GM23338 (cell line): Measurements from ENCODE around the gene PPP4R1.

Experiments
- CREB1 ChIP-seq: fragments of 250-450 bp; sonication (Bioruptor Pico); IDR thresholded peaks from 2 replicates; pipeline ENCODE4 v1.5.0; 2020; ENCODE audit warnings: low read depth, mild to moderate bottlenecking, moderate library complexity
- EZH2 ChIP-seq: fragments of 200-600 bp; sonication (generic); IDR thresholded peaks from one replicate; pipeline ENCODE4 v1.8.0; 2017; ENCODE audit warnings: antibody characterized with exemption, mild to moderate bottlenecking, low read depth; ENCODE audit not compliant: unreplicated experiment
- EZH2phosphoT487 ChIP-seq: fragments of 200-600 bp; sonication (generic); IDR thresholded peaks from one replicate; pipeline ENCODE4 v1.8.1; 2018; ENCODE audit warnings: antibody characterized with exemption; ENCODE audit not compliant: unreplicated experiment
- JUNB ChIP-seq: IDR thresholded peaks from one replicate; pipeline ENCODE4 v1.6.1; 2016; ENCODE audit warnings: antibody characterized with exemption; ENCODE audit not compliant: unreplicated experiment
- NANOG ChIP-seq: IDR thresholded peaks from 2 replicates; pipeline ENCODE4 v1.6.1; 2016; ENCODE audit warnings: antibody characterized with exemption, borderline replicate concordance
- POLR2AphosphoS5 ChIP-seq: IDR thresholded peaks from 2 replicates; pipeline ENCODE4 v1.6.1; 2016; ENCODE audit warnings: antibody characterized with exemption, low read depth
- STAT1 ChIP-seq: IDR thresholded peaks from one replicate; pipeline ENCODE4 v1.6.1; 2016; ENCODE audit warnings: antibody characterized with exemption; ENCODE audit not compliant: unreplicated experiment
- ZNF114 ChIP-seq: fragments of 250-450 bp; sonication (Bioruptor Pico); IDR thresholded peaks from 2 replicates; pipeline ENCODE4 v1.5.0; 2020; ENCODE audit warnings: mild to moderate bottlenecking, moderate library complexity
- ZNF331 ChIP-seq: fragments of 250-450 bp; sonication (Bioruptor Pico); IDR thresholded peaks from 2 replicates; pipeline ENCODE4 v1.5.0; 2020; ENCODE audit warnings: low read depth, mild to moderate bottlenecking, moderate library complexity
- TF ChIP-seq, protein P1 (sequence below), 2 experiments: fragments of 200-600 bp in 1 of 2; sonication (generic) in 1 of 2; conservative IDR thresholded peaks; 2 replicates each; pipeline versions ENCODE4 v1.5.1 to v1.6.1; 2016 to 2017; ENCODE audit warnings: antibody characterized with exemption in 2 of 2, low read depth in 2 of 2, mild to moderate bottlenecking in 2 of 2, moderate library complexity in 1 of 2
- TF ChIP-seq, protein P2 (sequence below): IDR thresholded peaks from one replicate; pipeline ENCODE4 v1.6.1; 2018; ENCODE audit warnings: antibody characterized with exemption; ENCODE audit not compliant: unreplicated experiment
- TF ChIP-seq, protein P3 (sequence below): IDR thresholded peaks from 2 replicates; pipeline ENCODE4 v1.6.1; 2016; ENCODE audit warnings: antibody characterized with exemption
- TF ChIP-seq, protein P4 (sequence below): fragments of 250-450 bp; sonication (Bioruptor Pico); IDR thresholded peaks from 2 replicates; pipeline ENCODE4 v1.5.0; 2020; ENCODE audit warnings: mild to moderate bottlenecking, moderate library complexity

DNA sequence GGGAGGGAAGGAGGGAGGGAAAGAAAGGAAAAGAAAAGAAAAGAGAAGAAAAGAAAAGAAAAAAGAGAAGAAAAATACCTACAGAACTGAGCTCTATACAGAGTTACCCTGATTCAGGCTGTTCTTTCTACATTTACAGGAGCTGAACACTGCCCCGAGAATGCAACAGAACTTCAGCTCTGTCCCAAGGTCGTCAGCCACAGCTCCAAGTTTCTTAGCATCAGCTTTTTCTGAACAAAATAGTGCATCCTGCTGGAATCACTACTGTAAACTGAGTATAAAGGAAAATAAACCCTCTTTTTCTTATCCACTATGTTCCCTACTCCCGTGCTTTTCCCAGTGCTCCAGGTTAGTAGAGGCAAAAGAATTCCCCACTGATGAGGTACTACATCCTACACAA is 4.7 kb upstream of the PPP4R1 start:
- TF ChIP-seq, protein P1, sequence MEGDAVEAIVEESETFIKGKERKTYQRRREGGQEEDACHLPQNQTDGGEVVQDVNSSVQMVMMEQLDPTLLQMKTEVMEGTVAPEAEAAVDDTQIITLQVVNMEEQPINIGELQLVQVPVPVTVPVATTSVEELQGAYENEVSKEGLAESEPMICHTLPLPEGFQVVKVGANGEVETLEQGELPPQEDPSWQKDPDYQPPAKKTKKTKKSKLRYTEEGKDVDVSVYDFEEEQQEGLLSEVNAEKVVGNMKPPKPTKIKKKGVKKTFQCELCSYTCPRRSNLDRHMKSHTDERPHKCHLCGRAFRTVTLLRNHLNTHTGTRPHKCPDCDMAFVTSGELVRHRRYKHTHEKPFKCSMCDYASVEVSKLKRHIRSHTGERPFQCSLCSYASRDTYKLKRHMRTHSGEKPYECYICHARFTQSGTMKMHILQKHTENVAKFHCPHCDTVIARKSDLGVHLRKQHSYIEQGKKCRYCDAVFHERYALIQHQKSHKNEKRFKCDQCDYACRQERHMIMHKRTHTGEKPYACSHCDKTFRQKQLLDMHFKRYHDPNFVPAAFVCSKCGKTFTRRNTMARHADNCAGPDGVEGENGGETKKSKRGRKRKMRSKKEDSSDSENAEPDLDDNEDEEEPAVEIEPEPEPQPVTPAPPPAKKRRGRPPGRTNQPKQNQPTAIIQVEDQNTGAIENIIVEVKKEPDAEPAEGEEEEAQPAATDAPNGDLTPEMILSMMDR (conservative IDR thresholded peaks at IDR 0.05; ENCODE audit: low read depth in 2 of 2) = no peak
- TF ChIP-seq, protein P2, sequence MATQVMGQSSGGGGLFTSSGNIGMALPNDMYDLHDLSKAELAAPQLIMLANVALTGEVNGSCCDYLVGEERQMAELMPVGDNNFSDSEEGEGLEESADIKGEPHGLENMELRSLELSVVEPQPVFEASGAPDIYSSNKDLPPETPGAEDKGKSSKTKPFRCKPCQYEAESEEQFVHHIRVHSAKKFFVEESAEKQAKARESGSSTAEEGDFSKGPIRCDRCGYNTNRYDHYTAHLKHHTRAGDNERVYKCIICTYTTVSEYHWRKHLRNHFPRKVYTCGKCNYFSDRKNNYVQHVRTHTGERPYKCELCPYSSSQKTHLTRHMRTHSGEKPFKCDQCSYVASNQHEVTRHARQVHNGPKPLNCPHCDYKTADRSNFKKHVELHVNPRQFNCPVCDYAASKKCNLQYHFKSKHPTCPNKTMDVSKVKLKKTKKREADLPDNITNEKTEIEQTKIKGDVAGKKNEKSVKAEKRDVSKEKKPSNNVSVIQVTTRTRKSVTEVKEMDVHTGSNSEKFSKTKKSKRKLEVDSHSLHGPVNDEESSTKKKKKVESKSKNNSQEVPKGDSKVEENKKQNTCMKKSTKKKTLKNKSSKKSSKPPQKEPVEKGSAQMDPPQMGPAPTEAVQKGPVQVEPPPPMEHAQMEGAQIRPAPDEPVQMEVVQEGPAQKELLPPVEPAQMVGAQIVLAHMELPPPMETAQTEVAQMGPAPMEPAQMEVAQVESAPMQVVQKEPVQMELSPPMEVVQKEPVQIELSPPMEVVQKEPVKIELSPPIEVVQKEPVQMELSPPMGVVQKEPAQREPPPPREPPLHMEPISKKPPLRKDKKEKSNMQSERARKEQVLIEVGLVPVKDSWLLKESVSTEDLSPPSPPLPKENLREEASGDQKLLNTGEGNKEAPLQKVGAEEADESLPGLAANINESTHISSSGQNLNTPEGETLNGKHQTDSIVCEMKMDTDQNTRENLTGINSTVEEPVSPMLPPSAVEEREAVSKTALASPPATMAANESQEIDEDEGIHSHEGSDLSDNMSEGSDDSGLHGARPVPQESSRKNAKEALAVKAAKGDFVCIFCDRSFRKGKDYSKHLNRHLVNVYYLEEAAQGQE = no peak
- TF ChIP-seq EZH2 (no peak), POLR2AphosphoS5 (no peak), STAT1 (no peak), EZH2phosphoT487 (no peak), JUNB (no peak), ZNF331 (no peak), CREB1 (CRISPR knock-in tag) (no peak), NANOG (no peak), ZNF114 (CRISPR knock-in tag) (no peak)
- TF ChIP-seq, protein P3, sequence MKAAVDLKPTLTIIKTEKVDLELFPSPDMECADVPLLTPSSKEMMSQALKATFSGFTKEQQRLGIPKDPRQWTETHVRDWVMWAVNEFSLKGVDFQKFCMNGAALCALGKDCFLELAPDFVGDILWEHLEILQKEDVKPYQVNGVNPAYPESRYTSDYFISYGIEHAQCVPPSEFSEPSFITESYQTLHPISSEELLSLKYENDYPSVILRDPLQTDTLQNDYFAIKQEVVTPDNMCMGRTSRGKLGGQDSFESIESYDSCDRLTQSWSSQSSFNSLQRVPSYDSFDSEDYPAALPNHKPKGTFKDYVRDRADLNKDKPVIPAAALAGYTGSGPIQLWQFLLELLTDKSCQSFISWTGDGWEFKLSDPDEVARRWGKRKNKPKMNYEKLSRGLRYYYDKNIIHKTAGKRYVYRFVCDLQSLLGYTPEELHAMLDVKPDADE = no peak
- TF ChIP-seq, protein P4, sequence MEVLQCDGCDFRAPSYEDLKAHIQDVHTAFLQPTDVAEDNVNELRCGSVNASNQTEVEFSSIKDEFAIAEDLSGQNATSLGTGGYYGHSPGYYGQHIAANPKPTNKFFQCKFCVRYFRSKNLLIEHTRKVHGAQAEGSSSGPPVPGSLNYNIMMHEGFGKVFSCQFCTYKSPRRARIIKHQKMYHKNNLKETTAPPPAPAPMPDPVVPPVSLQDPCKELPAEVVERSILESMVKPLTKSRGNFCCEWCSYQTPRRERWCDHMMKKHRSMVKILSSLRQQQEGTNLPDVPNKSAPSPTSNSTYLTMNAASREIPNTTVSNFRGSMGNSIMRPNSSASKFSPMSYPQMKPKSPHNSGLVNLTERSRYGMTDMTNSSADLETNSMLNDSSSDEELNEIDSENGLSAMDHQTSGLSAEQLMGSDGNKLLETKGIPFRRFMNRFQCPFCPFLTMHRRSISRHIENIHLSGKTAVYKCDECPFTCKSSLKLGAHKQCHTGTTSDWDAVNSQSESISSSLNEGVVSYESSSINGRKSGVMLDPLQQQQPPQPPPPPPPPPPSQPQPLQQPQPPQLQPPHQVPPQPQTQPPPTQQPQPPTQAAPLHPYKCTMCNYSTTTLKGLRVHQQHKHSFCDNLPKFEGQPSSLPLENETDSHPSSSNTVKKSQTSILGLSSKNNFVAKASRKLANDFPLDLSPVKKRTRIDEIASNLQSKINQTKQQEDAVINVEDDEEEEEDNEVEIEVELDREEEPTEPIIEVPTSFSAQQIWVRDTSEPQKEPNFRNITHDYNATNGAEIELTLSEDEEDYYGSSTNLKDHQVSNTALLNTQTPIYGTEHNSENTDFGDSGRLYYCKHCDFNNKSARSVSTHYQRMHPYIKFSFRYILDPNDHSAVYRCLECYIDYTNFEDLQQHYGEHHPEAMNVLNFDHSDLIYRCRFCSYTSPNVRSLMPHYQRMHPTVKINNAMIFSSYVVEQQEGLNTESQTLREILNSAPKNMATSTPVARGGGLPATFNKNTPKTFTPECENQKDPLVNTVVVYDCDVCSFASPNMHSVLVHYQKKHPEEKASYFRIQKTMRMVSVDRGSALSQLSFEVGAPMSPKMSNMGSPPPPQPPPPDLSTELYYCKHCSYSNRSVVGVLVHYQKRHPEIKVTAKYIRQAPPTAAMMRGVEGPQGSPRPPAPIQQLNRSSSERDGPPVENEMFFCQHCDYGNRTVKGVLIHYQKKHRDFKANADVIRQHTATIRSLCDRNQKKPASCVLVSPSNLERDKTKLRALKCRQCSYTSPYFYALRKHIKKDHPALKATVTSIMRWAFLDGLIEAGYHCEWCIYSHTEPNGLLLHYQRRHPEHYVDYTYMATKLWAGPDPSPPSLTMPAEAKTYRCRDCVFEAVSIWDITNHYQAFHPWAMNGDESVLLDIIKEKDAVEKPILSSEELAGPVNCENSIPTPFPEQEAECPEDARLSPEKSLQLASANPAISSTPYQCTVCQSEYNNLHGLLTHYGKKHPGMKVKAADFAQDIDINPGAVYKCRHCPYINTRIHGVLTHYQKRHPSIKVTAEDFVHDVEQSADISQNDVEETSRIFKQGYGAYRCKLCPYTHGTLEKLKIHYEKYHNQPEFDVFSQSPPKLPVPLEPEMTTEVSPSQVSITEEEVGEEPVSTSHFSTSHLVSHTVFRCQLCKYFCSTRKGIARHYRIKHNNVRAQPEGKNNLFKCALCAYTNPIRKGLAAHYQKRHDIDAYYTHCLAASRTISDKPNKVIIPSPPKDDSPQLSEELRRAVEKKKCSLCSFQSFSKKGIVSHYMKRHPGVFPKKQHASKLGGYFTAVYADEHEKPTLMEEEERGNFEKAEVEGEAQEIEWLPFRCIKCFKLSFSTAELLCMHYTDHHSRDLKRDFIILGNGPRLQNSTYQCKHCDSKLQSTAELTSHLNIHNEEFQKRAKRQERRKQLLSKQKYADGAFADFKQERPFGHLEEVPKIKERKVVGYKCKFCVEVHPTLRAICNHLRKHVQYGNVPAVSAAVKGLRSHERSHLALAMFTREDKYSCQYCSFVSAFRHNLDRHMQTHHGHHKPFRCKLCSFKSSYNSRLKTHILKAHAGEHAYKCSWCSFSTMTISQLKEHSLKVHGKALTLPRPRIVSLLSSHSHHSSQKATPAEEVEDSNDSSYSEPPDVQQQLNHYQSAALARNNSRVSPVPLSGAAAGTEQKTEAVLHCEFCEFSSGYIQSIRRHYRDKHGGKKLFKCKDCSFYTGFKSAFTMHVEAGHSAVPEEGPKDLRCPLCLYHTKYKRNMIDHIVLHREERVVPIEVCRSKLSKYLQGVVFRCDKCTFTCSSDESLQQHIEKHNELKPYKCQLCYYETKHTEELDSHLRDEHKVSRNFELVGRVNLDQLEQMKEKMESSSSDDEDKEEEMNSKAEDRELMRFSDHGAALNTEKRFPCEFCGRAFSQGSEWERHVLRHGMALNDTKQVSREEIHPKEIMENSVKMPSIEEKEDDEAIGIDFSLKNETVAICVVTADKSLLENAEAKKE (CRISPR knock-in tag) = no peak
